Activated naive CD8-positive, alpha-beta T cell treated with anti-CD3 and anti-CD28 coated beads for 36 hours (primary cell): ENCODE data around the gene KPNA2. TPM values are rescaled to one million over a fixed set of nuclear protein-coding genes. Genes with fewer than 3 reads are reported as not detected.

Source experiments
- DNase-seq: peaks from one replicate; pipeline ENCODE4 v3.0.0; 2021
- H3K27ac Mint-ChIP-seq: one replicate; pipeline ENCODE4 v1.8.0; 2022; ENCODE audit warnings: mild to moderate bottlenecking, moderate library complexity, mixed read lengths
- H3K27me3 Mint-ChIP-seq: one replicate; pipeline ENCODE4 v1.8.0; 2022; ENCODE audit warnings: mild to moderate bottlenecking, mixed read lengths
- H3K36me3 Mint-ChIP-seq: one replicate; pipeline ENCODE4 v1.8.0; 2021; ENCODE audit warnings: mild to moderate bottlenecking, mixed read lengths
- H3K4me1 Mint-ChIP-seq: one replicate; pipeline ENCODE4 v1.8.0; 2021; ENCODE audit warnings: mixed read lengths
- H3K4me3 Mint-ChIP-seq: one replicate; pipeline ENCODE4 v1.8.0; 2022; ENCODE audit warnings: mild to moderate bottlenecking, moderate library complexity, mixed read lengths
- H3K9me3 Mint-ChIP-seq: one replicate; pipeline ENCODE4 v1.8.0; 2022; ENCODE audit warnings: mixed read lengths
- total RNA-seq, 2 experiments: library from RNA; stranded (reverse); gene quantifications; one replicate each; pipeline ENCODE4 v1.2.3, GENCODE V29; 2021

The KPNA2 gene
- total RNA-seq, 2 experiments from 2014 or later: 249 to 252 TPM

GRCh38 chr17:68095205-68095811, 59.8 kb downstream of the KPNA2 start:
- Mint-ChIP-seq H3K4me3 (no peak overlapping the region), H3K27me3 (no peaks in the 10 kb centered on the region), H3K9me3 (no peaks in the 10 kb centered on the region), H3K4me1 (no peaks in the 10 kb centered on the region), H3K36me3 (no peaks in the 10 kb centered on the region), H3K27ac (no peak overlapping the region)
- no peak for DNase-seq

GRCh38 chr17:68096111-68096510, 60.6 kb downstream of the KPNA2 start:
- H3K27ac Mint-ChIP-seq: no peak overlapping the region
- peaks cover 2% of the 10 kb centered on the region for H3K4me1 Mint-ChIP-seq
- H3K27me3 Mint-ChIP-seq: no peaks in the 10 kb centered on the region
- no peaks in the 10 kb centered on the region for H3K36me3 Mint-ChIP-seq
- H3K9me3 Mint-ChIP-seq: no peaks in the 10 kb centered on the region
- no peak for DNase-seq
- H3K4me3 Mint-ChIP-seq: no peak overlapping the region

Other genes with a start within 250 kb of the KPNA2 start
- gene BPTF, start 210.2 kb upstream of the KPNA2 start, total RNA-seq: 10 to 100 TPM; 69.7 to 77.0 TPM
- 10 to 100 TPM; 16.6 to 17.2 TPM for gene C17orf58, start 39.3 kb upstream of the KPNA2 start, total RNA-seq
- 100 to 1,000 TPM; 120 to 134 TPM for gene AMZ2, start 212.3 kb downstream of the KPNA2 start, total RNA-seq